ENCODE results near the gene GALNT18.

DNA sequence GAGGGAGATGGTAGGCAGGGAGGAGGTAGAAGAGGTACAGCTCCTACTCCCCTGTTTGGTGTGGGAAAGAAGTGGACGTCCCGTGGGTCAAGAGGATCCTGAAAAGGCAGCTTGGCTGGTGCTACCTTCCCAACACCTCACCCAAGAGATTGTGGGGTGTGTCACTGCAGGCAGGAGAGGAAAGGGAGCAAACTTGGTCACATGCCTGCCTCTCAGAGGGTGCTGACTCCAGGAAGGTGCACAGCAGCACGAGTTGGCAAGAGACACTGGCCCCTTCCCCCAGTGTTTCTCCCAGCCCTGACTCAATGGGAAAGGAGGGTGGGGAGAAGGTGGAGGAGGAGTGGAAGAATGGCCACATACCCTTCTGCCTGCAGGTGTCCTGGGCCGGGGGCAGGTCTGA lies 368.3 kb downstream of the GALNT18 start:
- TF ChIP-seq POLR2A (IDR thresholded peaks at IDR 0.05), result no peak
- TF ChIP-seq, protein P1, sequence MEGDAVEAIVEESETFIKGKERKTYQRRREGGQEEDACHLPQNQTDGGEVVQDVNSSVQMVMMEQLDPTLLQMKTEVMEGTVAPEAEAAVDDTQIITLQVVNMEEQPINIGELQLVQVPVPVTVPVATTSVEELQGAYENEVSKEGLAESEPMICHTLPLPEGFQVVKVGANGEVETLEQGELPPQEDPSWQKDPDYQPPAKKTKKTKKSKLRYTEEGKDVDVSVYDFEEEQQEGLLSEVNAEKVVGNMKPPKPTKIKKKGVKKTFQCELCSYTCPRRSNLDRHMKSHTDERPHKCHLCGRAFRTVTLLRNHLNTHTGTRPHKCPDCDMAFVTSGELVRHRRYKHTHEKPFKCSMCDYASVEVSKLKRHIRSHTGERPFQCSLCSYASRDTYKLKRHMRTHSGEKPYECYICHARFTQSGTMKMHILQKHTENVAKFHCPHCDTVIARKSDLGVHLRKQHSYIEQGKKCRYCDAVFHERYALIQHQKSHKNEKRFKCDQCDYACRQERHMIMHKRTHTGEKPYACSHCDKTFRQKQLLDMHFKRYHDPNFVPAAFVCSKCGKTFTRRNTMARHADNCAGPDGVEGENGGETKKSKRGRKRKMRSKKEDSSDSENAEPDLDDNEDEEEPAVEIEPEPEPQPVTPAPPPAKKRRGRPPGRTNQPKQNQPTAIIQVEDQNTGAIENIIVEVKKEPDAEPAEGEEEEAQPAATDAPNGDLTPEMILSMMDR (IDR thresholded peaks at IDR 0.05), result no peak
